KG1 (cell line): ENCODE data around the gene TIMELESS.
"Not testable (repeated sequence)": the region's sequence is repeated elsewhere in the genome, so short reads cannot be mapped to it uniquely, and the experiment has no call there.

Experiments used
- DNase-seq: peaks from one replicate; lab custom pipeline; 2025; lab: John Stamatoyannopoulos, UW

TIMELESS gene, protein sequence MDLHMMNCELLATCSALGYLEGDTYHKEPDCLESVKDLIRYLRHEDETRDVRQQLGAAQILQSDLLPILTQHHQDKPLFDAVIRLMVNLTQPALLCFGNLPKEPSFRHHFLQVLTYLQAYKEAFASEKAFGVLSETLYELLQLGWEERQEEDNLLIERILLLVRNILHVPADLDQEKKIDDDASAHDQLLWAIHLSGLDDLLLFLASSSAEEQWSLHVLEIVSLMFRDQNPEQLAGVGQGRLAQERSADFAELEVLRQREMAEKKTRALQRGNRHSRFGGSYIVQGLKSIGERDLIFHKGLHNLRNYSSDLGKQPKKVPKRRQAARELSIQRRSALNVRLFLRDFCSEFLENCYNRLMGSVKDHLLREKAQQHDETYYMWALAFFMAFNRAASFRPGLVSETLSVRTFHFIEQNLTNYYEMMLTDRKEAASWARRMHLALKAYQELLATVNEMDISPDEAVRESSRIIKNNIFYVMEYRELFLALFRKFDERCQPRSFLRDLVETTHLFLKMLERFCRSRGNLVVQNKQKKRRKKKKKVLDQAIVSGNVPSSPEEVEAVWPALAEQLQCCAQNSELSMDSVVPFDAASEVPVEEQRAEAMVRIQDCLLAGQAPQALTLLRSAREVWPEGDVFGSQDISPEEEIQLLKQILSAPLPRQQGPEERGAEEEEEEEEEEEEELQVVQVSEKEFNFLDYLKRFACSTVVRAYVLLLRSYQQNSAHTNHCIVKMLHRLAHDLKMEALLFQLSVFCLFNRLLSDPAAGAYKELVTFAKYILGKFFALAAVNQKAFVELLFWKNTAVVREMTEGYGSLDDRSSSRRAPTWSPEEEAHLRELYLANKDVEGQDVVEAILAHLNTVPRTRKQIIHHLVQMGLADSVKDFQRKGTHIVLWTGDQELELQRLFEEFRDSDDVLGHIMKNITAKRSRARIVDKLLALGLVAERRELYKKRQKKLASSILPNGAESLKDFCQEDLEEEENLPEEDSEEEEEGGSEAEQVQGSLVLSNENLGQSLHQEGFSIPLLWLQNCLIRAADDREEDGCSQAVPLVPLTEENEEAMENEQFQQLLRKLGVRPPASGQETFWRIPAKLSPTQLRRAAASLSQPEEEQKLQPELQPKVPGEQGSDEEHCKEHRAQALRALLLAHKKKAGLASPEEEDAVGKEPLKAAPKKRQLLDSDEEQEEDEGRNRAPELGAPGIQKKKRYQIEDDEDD

DNA sequence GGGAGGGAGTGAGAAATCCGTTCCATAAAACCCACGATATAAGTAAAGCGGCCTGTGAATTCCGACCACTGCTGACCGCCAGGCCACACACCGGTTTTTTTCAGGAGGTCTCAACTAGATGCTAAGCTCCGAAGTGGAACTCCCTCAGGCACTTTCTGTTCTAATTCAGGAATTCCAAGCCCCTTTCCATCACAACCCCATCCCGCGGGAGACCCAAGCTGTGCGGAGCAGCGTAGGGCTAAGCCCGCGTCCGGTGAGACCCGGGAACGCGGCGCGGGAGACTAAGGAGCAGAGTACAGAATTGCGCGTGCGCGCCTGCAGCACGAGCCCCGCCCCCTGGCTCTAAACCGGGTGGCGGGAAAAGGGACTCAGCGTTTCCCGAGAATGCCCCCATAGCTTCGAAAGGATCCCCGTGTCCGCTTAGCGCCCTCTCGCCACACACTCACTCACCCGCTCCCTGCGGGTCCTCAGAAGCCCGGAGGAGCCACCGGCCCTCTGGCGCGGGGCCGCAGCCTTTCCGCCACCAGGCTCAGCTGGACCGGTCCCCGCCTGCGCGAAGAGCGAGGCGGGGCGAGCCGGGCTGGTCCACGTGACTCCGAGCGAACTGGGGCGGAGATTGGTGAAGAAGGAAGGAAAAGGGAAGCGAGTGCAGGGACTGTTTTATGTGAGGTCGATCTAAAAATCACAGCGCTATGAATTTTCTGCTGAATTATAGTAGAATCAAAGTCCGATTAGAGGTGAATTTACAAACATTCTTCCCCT is at the start of gene TIMELESS:
TIMELESS (minus strand) TSS at position 567 of the 762 bp plus-strand sequence. CDS start 15,256 bp downstream, outside the sequence.
- peak; percentile 40 for DNase-seq

DNA sequence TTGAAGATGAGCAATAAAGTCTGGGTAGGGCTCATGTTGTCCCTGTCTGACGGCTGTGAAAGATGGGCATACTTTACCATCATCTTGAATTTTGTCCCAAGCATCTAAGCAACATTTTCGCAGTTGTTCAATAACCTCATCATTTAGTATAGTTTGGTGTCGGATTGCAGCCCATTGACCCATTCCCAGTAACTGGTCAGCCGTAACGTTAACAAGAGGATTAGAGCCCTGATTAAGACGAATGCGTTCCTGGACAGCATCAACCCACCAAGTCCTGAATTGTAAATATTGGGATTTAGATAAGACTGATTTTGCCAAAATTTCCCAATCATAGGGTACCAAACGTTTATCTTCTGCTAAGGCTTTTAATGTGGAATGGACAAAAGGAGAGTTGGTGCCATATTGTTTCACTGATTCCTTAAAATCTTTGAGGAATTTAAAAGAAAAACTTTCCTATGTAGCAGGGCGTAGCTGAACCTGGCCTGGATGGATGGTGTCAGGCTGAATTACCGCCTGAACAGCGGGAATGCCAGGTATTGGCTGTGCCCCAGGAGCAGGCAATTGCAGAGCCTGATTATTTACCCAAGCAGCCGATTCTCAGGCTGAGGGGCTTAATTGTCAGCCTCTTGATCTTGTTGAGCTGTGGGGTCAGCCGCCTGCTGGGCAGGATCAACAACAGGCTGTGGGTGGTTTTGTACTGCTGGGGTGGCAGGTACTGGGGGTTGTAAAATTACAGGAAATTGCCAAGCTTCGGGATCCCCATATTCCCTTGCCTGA is 49.1 kb upstream of the TIMELESS start:
- DNase-seq = not testable (repeated sequence)

DNA sequence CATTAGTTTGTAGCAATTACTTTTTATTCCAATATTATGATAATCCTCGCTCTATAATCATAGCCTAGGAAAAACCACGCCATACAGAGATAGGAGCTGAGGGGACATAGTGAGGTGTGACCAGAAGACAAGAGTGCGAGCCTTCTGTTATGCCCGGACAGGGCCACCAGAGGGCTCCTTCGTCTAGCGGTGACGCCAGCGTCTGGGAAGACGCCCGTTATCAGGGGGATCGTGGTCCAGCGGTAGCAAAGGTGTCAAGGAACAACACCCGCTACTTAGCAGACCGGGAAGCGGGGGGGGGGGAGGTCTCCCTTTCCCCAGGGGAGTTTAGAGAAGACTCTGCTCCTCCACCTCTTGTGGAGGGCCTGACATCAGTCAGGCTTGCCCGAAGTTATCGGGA is 47.5 kb upstream of the TIMELESS start:
- DNase-seq = not testable (repeated sequence)

DNA sequence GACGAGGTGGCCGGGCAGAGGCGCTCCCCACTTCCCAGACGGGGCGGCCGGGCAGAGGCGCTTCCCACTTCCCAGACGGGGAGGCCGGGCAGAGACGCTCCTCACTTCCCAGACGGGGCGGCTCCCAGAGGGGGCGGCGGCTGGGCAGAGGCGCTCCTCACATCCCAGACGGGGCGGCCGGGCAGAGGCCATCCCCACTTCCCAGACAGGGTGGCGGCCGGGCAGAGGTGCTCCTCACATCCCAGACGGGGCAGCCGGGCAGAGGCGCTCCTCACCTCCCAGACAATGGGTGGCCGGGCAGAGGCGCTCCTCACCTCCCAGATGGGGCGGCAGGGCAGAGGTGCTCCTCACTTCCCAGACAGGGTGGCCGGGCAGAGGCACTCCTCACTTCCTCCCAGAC is 45.3 kb upstream of the TIMELESS start:
- DNase-seq = not testable (repeated sequence)

DNA sequence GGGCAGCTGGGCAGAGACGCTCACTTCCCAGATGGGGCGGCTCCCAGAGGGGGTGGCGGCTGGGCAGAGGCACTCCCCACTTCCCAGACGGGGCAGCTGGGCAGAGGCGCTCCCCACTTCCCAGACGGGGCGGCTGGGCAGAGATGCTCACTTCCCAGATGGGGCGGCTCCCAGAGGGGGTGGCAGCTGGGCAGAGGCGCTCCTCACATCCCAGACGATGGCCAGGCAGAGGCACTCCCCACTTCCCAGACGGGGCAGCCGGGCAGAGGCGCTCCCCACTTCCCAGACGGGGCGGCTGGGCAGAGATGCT is 44.8 kb upstream of the TIMELESS start:
- not testable (repeated sequence) for DNase-seq

DNA sequence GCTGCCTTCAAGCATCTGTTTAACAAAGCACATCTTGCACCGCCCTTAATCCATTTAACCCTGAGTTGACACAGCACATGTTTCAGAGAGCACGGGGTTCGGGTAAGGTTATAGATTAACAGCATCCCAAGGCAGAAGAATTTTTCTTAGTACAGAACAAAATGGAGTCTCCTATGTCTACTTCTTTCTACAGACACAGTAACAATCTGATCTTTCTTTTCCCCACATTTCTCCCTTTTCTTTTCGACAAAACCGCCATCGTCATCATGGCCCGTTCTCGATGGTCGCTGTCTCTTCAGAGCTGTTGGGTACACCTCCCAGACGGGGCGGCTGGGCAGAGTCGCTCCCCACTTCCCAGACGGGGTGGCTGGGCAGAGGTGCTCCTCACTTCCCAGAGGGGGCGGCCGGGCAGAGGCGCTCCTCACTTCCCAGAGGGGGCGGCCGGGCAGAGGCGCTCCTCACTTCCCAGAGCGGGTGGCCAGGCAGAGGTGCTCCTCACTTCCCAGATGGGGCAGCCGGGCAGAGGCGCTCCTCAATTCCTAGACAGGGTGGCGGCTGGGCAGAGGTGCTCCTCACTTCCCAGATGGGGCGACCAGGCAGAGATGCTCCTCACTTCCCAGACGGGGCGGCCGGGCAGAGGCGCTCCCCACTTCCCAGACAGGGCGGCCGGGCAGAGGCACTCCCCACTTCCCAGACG is 44.3 kb upstream of the TIMELESS start:
- not testable (repeated sequence) for DNase-seq

DNA sequence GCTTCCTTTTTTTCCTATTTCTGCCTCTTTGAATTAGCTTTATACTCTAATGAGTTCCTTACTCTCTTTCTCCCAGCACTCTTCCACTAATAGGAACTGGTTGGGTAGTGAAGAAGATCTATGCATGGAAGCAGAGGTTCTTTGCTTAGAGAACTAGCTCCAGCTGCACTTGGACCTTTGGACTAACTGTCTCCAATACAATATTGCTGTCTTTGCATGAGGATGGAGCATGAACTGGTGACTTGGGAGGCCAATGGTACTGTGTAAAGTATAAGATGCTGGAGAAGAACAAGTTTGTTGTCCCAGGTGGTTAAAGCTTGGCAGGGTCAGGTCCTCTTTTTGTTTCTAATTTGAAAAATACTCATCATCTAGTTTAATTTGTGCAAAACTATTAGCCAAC is 41.1 kb upstream of the TIMELESS start:
- DNase-seq = no peak

DNA sequence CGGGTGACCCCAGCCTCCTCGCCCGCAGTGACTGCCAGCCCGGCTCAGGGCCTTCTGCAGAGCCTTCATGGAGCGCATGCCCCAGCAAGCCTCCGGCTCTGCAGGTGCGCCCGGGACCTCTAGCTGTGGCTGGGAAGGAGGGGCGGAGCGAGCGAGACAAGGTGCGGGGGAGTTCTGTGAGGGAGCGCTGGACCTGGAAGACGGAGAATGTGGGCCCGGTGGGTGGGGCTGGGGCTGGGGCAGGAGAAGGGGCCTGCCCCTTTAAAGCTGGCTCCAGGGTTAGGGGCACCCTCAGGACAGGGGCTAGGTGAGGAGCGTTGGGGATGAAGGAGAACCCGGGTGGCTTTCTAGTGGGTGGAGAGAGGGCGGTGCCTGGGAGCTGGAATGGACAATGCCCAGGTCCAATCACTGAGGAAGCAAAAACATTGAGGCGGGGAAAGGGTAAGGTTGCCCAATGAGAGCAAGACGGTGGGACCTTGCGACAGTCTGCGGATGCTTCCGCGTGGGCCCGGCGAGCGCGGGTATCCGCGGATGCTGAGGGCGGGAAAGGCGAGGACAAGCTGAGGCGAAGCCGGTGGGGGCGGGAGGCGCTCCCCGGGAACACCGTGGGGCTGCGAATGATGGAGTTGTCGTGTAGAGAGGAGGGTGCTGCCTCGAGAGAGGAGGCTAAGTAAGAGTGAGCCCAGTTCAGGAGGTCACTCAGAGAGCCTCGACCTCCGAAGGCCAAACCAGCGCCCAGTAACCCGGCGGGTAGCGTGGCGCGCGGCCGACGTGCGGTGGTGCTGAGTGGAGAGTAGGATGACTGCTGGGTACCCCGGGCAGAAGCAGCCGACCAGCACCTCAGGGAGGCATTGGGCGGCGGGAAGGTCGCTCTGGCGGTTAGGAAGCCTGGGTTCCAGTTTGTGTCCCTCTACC is 39.1 kb upstream of the TIMELESS start, which contains the start of gene GLS2:
GLS2 (minus strand) TSS at position 121 of the 915 bp plus-strand sequence; CDS start at position 78, 43 bp downstream.
- no peak for DNase-seq

DNA sequence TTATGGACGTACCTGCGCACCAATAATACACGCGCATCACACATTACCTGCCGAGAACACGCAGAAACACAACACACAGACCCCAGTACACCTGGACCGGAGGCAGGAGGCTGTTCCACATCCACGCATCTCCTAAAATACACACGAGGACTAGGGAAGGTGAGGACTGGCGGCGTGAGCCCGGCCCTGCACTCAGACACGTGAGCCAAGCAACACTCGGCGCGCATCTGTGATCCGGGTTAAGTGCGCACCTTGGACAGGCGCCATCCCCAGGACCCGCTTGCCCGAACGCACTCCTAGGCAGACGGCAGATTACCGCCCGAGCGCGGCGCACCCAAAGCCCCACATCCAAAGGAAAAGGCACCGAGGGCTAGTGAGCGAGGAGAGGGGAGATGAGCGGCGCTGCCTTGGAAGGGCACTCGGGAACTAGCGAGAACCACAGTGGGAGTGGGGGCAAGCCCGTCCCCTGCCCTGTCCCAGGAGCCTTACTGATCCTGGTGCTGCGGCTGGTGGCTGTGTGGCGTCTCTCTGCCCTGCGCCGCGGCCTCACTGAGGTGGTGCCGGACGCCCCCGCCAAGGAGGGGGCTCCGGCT is 38.3 kb upstream of the TIMELESS start:
- no peak for DNase-seq

DNA sequence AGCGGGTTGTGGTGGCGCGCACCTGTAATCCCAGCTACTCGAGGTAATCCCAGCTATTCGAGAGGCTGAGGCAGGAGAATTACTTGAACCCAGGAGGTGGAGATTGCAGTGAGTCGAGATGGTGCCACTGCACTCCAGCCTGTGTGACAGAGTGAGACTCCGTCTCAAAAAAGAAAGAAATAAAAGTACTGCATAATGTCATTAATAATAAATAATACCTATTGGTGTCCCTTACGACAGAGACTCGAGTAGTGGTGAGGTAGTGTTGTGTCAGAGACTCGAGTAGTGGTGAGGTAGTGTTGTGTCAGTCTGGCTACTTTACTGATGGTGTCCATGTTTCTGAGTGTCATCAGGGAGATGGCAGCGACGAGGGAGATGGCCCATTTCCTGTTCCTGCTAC is 37.5 kb upstream of the TIMELESS start:
- DNase-seq = no peak

DNA sequence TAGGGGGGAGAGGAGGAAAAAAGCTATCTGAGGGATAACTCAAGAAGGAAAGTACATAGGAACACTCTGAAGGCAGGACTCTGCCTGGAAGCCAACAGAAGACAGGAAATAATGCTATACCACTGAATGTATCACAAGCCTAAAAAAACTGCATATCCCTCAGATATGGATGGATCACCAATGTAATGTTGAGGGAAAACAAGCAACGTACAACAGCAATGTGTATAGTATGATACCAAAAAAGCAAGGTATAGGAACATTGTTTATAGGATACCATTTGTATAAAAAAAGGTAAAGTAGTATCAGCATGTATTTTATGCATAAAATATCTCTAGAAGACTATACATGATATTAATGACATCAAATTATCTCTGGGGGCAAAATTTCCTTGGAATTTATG is 35.3 kb upstream of the TIMELESS start:
- DNase-seq = no peak

DNA sequence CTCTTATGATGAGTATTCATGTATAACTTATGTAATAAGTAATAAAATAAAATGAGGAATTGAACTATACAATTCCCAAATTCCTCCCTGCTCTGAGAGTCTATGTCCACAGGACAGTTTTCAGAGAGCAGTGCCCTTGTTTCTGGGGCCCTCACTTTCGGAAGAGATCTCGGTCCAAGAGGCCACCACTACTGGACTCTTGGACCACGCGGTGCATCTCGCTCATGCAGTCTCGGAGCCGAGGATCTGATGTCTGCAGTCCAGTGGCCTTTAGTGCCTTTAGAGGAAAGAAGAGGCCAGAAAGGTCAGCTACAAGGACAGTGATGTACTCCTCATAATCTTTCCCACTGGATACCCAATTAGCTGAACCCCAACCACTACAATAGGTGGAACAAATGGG is 30.4 kb upstream of the TIMELESS start:
- no peak for DNase-seq

DNA sequence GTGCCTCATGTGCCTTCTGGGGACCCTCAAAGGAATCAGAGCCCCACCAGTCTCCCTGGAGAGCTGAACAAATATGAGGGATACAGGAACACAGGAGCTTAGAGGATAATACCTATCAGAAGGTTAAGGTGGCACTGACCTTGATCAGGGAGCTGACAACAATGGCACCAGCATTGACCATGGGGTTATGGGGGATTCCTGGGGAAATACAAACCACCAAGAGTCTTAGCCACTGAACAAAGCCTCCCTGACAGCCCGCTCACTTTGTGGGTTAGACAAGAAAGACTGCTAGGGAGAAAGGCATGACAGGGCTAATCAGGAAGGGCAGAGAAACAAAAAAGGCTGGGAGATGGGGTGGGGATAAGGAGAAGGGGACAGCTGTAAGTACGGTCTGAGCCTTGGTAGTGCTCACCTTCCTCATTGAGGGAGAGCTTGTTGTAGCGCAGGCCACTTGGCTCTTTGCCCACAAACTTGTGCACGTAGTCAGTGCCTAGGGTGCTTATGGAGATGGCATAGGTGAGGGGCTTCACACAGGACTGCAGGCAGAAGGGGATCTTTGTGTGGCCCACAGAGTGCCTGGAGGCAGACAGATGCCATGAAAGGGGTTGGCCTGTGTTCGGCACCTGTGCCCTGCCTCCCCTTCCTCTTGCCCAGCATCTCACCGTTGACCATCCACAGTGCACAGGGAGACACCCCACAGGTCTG is 28.4 kb upstream of the TIMELESS start:
- DNase-seq = no peak

DNA sequence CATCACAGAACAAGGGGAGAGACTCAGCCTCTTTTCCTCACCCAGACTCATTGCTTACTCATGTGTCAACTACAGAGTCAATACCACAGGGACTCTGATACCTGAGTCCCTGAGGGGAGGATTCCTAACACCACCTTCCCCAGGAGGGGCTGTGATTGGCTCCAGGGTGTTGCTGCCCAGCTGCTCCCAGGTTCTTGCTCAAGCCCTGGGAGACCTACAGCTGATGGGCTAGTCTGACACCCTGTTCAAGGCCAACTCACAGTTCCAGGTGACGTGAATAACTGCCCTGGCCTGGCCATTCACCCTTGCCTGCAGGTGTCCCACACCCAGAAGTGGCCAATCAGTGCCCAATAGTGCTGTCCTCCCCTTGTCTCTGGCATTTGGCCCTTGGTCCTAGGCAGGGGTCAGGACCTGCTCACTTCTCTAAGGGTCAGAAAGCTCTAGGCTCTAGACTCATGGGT is 27.8 kb upstream of the TIMELESS start:
- no peak for DNase-seq

DNA sequence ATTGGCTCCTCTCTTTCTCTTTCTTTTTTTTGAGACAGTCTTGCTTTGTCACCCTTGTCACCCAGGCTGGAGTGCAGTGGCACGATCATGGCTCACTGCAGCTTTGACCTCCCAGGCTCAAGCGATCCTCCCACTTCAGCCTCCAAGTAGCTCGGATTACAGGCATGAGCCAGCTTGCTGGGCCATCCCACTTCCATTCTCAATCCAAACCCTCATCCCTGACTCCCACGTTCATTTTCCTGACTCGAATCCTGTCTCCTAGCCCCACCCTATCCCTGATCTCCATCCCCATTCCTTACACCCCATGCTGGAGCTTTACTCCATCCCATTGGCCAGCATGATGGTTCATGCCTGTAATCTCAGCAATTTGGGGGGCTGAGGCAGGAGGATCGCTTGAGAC is 26.9 kb upstream of the TIMELESS start:
- no peak for DNase-seq

DNA sequence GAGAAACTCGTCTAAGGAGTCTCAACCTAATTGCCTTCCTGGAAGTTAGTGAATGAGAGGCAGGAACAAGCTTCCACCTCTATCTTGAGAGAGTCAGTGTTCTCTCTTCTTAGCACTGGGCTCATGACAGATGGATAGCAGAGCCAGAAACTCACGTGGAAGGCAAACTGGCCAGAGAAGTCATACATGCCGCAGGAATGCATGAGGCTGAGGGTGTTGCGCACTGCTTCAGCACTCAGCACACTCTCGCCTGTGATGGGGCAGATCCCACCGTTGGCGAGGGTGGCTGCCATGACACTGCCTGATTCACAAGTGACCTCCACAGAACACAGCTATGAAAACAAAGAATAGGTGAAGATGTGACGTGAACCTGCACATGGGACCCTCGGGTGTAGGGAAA is 25.2 kb upstream of the TIMELESS start:
- no peak for DNase-seq

DNA sequence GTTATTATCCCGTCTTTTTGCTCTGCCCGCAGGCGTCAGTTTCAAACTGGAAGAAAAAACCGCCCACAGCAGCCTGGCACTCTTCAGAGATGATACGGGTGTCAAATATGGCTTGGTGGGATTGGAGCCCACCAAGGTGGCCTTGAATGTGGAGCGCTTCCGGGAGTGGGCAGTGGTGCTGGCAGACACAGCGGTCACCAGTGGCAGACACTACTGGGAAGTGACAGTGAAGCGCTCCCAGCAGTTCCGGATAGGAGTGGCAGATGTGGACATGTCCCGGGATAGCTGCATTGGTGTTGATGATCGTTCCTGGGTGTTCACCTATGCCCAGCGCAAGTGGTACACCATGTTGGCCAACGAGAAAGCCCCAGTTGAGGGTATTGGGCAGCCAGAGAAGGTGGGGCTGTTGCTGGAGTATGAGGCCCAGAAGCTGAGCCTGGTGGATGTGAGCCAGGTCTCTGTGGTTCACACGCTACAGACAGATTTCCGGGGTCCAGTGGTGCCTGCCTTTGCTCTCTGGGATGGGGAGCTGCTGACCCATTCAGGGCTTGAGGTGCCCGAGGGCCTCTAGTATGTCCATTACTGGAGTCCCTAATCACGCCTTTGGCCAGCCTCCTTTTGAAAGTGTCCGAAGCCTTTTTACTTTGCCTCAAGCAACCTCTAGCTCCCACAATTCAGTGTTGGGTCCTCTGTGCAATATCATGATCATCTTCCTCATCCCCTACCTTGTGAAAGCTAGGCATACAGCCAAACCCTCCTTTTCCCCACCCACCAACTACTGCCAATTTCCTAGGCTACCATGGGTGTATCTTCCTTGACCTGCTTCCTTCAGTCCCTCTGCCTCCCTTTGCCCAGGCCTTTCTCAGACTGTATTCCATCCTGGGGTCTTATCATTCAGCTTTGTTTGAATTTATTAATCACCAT is 20.0 kb upstream of the TIMELESS start:
- DNase-seq = no peak
